Epithelial cell of esophagus (primary cell): ENCODE data around the gene SMYD3.
"Not testable (repeated sequence)": the region's sequence is repeated elsewhere in the genome, so short reads cannot be mapped to it uniquely, and the experiment has no call there.

Source experiments
- DNase-seq: peaks from one replicate; pipeline ENCODE4 v3.0.0; 2010; ENCODE audit warnings: low read depth
- H3K4me3 ChIP-seq: 2 replicates; pipeline ENCODE4 v1.5.1; 2011; ENCODE audit warnings: mild to moderate bottlenecking, low read length, control low read depth
- TF ChIP-seq, protein P1 (sequence below): IDR thresholded peaks from 2 replicates; pipeline ENCODE4 v1.5.1; 2011; ENCODE audit warnings: low read depth, mild to moderate bottlenecking, low read length, control low read depth, inconsistent platforms; ENCODE audit not compliant: insufficient read depth; ENCODE audit errors: missing control alignments

SMYD3 gene

DNA sequence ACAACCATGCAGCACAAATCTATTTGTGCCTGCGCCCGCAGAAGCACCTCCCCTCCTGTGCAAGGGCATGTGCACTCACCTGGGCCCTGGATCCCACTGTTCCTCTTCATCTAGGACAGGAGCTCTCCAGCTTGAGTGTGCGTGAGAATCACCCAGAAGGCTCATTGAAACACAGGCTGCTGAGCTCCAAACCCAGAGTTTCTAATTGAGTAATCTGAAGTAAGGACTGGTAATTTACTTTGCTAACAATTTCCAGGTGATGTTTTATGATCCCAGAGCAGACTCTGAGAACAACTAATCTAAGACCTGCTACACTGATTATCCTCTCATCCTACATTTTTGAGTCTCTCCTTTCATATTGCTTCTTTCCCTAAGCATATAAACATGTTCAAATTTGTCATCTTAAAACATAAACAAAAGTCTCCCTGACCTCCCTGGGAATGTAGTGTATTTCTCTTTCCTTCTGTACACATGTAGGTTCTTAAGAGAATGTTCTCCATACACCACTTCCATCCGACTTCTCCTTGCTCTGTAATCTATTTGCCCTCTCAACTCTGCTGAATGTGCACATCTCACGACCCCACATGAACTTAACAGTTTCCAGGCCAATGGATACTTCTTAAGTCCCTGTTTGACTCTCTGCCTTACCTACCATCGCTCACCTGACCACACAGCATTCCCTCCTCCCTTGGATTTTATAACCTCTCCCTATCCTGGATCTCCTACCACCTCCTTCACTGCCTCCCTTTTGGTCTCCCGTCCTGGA lies 522.5 kb downstream of the SMYD3 start:
- no peak for DNase-seq
- TF ChIP-seq, protein P1, sequence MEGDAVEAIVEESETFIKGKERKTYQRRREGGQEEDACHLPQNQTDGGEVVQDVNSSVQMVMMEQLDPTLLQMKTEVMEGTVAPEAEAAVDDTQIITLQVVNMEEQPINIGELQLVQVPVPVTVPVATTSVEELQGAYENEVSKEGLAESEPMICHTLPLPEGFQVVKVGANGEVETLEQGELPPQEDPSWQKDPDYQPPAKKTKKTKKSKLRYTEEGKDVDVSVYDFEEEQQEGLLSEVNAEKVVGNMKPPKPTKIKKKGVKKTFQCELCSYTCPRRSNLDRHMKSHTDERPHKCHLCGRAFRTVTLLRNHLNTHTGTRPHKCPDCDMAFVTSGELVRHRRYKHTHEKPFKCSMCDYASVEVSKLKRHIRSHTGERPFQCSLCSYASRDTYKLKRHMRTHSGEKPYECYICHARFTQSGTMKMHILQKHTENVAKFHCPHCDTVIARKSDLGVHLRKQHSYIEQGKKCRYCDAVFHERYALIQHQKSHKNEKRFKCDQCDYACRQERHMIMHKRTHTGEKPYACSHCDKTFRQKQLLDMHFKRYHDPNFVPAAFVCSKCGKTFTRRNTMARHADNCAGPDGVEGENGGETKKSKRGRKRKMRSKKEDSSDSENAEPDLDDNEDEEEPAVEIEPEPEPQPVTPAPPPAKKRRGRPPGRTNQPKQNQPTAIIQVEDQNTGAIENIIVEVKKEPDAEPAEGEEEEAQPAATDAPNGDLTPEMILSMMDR: no peak
- no peak overlapping the region for H3K4me3 ChIP-seq

DNA sequence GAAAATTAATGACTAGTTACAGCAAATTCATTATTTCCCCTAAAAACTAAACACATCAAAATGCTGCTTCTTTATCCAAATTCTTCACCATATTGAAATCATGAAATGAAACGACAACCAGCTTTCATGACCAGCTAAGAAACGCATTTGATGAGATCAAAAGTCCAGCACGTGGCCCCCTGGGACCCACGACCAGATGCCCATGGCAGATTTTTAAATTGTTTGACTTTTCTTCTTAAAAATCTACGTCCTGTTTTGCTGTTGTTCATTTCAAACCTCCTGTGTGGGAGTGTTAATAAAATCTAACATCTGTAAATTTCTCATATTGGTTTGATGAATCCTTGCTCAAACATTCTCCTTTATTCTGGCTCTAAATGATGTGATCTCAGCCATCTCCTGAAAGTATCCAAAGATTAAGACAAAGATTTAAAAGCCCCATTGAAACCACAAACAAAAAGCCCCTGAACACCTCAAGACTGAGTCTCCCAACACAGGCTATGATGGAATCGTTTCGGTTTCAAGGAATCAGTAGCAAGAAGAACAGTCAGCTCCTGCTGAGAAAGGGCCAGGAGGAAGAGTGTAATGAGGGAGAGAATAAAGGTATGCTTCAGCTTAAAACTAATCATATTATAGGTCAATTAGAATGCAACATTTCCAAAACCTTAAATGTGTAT lies 523.6 kb downstream of the SMYD3 start:
- H3K4me3 ChIP-seq: no peak overlapping the region
- no peak for DNase-seq
- TF ChIP-seq, protein P1: no peak

DNA sequence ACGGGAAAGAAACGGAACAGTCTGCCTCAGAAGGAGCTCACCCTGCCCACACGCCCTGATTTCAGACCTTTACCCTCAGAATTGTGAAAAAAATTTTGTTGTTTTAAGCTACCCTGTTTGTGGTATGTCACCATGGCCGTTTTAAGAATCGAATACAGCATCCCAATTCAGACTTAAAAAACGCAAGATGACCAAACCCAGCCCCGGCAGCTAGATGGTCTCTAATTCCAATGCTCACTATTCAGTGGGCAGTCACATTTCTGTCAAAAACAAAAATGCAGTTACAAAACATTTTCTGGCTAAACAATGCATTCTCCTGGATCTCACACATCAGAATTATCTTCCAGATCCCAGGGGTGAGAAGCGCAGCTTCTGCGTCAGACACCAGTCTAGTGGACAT lies 527.5 kb downstream of the SMYD3 start:
- TF ChIP-seq, protein P1: no peak
- H3K4me3 ChIP-seq: no peak overlapping the region
- DNase-seq: no peak

DNA sequence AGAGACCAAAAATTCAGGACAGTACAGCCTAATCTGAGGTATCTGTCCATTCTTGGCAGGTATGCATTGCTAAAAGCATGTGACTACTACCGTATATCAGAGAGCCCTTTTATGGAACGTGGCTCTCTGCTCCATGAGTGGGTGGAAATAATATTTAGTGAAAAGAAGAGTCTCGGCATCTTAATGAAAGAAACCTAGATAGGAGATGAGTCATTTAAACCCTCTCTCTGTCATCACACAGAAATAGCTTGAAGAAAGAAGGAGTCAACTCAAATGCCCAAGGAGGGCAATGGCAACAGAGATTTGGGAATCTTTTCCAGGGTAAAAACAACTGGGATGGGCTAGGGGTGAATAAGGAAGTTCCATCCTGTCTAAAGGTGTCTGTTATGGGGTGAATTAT lies 528.2 kb downstream of the SMYD3 start:
- no peak overlapping the region for H3K4me3 ChIP-seq
- TF ChIP-seq, protein P1: no peak
- DNase-seq: no peak

DNA sequence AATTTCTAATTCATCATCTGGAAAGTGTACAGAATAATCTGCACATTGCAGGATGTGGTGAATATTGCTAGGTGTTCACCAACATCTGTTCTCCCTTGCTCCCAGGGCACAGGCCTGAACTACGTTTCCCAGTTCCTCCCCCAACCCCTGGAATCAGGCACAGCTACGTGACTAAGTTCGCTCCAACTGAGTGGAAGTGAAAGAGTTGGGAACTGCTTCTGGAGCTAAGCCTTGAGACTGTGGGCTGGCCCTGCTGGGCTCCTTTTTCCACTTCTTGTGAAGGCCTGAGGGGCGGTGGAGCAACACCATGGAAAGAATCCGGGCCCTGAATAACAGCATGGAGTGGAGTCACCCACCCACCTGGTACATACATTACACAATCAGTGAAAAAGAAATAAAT lies 534.6 kb downstream of the SMYD3 start:
- TF ChIP-seq, protein P1: no peak
- no peak overlapping the region for H3K4me3 ChIP-seq
- no peak for DNase-seq

DNA sequence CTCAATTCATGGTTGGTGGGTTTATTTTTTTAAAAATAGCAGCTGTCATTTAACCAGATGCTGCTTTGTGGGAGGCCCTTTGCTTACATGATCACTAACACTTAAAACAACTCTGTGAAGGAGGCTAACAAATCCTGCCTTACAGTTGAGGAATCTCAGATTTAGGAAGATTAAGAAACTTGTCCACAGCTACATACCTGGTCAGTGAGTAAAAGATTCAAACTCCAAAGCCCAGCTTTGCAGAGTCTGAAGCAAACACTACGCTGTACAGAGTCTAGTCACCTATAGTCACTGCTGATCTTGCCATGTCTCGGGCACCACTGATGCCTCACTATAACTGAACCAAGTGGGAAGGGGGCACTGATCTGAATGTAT lies 535.4 kb downstream of the SMYD3 start:
- DNase-seq: no peak
- H3K4me3 ChIP-seq: no peak overlapping the region
- TF ChIP-seq, protein P1: no peak

DNA sequence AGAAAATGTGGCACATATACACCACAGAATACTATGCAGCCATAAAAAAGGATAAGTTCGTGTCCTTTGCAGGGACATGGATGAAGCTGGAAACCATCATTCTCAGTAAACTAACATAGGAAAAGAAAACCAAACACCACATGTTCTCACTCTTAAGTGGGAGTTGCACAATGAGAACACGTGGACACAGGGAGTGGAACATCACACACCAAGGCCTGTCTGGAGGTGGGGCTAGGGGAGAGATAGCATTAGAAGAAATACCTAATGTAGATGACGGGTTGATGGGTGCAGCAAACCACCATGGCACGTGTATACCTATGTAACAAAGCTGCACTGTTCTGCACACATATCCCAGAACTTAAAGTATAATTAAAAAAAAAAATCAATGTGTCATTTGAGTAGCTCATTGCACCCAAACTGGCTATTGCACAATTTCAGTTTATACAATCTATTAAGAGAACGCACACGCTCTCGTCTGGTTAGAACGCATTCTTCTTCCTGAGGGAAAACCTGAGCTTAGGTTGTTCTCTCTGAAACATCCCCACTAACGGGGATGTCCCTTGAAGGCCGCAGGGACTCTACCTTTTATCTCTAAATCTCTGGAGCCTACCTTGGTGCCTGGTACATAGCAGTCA lies 535.9 kb downstream of the SMYD3 start:
- DNase-seq, H3K4me3 ChIP-seq: not testable (repeated sequence)
